ENCODE results near the gene RAG1. TPM values are rescaled to one million over a fixed set of nuclear protein-coding genes. Genes with fewer than 3 reads are reported as not detected.
"Not testable (repeated sequence)": the region's sequence is repeated elsewhere in the genome, so short reads cannot be mapped to it uniquely, and the experiment has no call there.

The RAG1 gene
- 1.0 and 1.3 TPM in 2 replicates for total RNA-seq

- DNase-seq, result no peak
Observed at GRCh38 chr11:36567694-36568093, at the start of gene RAG1. Gene RAG1 (plus strand): TSS chr11:36568007. CDS start chr11:36573305, 5,298 bp downstream.

- no peak for DNase-seq
Observed at GRCh38 chr11:36530840-36531239, 37.0 kb upstream of the RAG1 start.

DNA sequence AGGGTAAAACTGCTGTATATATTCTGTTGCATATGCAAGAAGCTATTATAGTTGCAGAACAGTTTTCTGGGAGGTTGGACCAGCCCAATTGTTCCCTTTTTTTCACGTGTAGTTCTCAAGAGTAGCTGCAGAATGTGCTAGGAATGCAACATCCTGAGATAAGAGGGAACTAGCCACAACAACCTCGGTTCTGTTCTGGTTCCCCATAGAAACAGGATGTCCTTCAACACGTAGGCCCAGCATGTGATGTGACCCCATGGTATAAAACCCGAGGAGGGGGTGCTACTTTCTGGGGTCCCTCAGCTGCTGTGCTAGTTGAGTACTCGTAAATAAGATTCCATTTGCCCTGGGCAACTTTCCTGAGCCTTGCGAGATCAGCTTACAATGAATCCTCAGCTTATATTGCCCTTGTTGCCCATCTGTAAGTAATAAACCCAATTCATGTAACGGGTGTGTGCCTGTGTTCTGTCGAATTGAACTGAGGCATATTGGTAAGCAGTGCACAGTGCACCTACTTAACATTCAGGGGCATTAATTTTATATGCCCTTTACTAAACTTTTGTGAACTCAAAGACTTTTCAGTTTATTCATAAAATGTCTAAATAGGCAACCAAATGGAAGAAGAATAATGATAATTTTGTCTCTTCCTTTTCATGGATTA, 34.7 kb upstream of the RAG1 start:
- no peak for DNase-seq

- no peak for DNase-seq
Observed at GRCh38 chr11:36534276-36534840, 33.4 kb upstream of the RAG1 start.

DNA sequence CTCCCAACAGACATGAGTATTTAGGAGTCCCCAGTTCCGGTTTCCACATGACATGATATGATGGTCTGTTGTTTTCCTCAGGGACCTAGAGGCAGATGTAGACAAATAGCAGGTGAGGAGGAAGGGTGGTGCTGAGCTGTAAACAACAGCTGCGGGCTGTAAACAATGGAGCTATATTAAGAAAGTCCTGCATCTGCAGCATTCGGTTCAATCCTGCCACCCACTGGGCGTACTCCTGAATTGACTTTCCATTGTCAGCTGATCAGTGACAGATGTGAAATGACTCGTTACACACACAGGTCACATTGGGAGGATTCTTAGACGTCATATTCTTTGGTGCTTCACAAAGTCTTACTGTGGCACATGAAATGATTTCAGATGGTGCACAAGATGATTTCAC, 26.8 kb upstream of the RAG1 start:
- peak; percentile 79 for DNase-seq

DNA sequence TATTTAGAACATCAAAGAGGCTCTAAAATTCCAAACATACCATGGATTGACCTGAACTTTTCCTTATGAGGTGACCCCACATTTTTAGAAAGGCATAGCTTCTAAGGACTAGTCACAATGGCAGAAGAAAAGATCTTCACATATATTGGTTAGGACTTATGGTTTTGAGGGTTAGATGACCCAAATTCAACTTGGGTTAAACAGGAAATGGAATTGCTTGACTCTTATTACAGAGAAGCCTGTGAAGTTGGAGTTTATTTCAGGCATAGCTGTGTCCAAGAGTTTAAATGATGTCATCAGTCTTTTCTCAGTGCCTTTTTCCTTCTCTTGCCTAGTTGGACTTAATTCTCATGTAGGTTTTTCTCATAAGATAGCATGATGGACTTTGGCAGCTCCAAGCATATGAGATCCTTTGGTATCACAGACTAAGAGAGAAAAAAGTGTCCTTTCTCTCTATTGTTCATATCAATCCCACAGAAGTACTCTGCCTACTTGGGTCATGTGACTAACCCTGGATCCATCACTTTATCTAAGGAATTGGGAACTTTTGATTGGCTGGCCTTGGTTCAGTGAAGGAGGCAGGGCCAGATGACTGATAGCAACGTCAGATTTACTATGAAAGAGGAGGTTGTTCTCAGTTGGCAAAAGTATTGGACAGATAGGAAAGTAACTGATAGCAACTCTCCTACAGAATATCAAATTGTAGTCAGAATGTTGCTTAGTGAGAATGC, 17.3 kb upstream of the RAG1 start:
- DNase-seq, result no peak

- not testable (repeated sequence) for DNase-seq
Observed at GRCh38 chr11:36557390-36557789, 10.4 kb upstream of the RAG1 start.

GRCh38 chr11:36557991-36558390, 9.8 kb upstream of the RAG1 start:
- no peak for DNase-seq

DNA sequence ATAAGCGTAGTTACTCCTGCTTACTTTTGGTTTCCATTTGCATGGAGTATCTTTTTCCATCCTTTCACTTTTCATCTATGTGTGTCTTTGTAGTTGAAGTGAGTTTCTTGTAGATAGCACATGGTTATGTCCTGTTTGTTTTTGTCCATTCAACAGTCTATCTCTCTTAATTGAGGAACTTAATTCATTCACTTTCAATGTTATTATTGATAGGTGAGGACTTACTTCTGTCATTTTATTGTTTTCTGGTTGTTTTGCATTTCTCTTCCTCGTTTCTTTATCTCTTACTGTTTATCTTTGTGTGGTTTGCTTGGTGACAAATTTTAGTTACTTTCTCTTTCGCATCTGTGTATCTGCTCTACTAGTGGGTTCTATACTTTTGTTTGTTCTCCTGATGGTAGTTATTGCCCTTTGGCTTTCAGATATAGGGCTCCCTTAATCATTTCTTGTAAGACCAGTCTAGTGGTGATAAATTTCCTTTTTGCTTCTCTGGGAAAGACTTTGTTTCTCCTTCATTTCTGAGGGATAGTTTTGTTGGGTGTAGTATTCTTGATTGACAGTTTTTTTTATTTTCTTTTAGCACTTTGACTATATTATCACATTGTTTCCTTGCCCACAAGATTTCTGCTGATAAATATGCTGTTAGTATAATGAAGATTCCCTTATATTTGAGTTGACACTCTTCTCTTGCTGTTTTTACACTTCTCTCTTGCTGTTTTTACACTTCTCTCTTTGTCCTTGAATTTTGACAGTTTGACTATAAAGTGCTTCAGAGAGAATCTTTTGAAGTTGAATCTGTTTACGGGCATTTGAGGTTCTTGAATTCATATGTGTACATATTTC, 9.0 kb upstream of the RAG1 start:
- no peak for DNase-seq

DNA sequence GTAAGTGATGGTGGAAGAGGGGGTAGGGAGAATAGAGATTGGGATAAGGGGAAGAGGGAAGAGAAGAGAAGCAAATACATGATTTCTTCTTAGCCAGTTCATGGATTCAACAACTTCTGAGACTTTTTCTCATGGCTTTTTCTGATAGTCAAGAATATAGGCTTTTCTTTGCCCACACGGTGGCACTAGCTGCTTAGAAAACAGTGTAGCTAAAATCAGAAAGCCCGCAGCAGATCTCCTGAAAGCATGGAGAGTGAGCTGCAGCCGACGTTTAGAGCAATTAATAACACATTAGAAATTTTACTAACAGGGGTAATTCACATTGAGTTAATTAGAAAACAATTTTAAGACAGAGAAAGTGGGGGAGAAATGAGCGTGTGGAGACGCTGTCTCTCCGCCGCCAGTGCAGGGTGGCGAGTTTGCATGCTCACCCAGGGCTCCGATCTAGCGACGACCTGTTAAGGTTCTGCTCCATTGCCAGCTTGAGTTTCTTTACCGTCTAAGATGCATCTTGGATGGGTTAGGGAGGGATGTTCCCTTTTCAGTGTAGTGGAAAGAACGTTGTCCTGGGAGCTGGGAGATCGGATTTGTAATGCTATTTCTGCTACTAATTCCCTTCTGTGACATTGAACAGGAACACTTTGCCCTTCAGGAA, 3.3 kb upstream of the RAG1 start:
- peak; percentile 73 for DNase-seq

DNA sequence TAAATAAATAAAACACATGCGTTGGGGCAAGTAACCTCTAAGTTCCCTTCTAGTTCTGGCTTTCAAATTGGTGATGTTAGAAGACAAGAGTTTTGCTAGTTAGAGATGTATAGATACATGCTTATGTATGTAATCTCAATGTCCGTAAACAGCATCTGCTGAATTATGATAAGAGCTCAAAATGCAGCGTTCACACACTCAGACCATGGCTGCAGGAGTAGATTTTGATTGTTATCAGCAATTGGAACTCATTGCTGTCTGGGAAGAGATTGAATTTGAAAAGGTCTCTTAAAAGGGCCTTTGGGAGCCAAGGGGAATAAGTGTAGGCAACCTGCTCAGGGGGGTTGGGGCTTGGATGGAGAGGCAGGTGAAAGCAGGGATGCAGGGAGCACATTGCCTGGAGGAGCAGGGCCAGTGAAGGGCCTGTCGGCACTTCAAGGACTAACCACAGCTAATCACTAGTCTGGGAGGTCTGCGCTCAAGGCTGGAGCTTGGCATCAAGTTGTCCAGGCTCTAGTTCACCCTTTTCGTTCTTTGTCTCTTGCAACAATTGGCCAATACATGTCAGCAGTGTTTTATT, 2.7 kb upstream of the RAG1 start:
- DNase-seq, result no peak

GRCh38 chr11:36566407-36567053, 1.3 kb upstream of the RAG1 start:
- no peak for DNase-seq

DNA sequence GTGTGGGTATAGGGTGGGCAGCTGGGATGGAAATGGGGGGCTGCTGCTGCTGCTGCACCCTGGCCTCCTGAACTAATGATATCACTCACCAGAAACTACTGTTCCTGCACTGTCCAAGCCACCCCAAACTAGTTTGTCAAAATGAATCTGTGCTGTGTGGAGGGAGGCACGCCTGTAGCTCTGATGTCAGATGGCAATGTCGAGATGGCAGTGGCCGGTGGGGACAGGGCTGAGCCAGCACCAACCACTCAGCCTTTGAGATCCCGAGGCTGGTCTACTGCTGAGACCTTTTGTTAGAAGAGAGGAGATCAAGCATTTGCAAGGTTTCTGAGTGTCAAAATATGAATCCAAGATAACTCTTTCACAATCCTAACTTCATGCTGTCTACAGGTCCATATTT, 1.3 kb downstream of the RAG1 start:
- no peak for DNase-seq

GRCh38 chr11:36574486-36574885, 6.7 kb downstream of the RAG1 start:
- no peak for DNase-seq

GRCh38 chr11:36577373-36577772, 9.6 kb downstream of the RAG1 start:
- no peak for DNase-seq

- DNase-seq, result no peak
Observed at GRCh38 chr11:36577859-36578258, 10.1 kb downstream of the RAG1 start.

DNA sequence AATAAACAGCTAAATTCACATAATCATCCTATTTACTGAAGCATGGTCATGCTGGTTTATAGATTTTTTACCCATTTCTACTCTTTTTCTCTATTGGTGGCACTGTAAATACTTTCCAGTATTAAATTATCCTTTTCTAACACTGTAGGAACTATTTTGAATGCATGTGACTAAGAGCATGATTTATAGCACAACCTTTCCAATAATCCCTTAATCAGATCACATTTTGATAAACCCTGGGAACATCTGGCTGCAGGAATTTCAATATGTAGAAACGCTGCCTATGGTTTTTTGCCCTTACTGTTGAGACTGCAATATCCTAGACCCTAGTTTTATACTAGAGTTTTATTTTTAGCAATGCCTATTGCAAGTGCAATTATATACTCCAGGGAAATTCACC, 10.7 kb downstream of the RAG1 start:
- no peak for DNase-seq

GRCh38 chr11:36581536-36581935, 13.7 kb downstream of the RAG1 start:
- DNase-seq, result no peak

- DNase-seq, result no peak
Observed at GRCh38 chr11:36583667-36584066, 15.9 kb downstream of the RAG1 start.

- DNase-seq, result no peak
Observed at GRCh38 chr11:36586543-36586942, 18.7 kb downstream of the RAG1 start.

DNA sequence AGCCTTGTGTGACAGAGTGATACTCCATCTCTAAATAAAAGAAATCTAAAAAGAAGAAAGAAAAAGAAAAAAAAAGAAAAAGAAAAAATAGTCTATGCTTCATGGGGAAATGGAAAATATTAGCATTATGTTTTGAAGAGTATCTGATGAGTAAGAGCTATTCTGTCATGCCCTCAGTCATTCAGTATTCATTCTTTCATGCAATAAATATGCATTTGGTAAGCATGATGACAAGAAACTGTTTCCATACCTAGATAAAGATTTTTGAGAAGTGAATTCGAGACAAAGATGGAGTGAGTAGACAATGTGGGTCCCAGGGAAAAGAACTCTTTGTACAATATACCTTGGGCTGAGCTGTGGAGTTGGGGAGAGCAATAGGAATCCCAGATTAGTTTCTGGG, 20.3 kb downstream of the RAG1 start:
- DNase-seq, result no peak

- DNase-seq, result no peak
Observed at GRCh38 chr11:36590513-36590912, 22.7 kb downstream of the RAG1 start.

Measured in dermis blood vessel endothelial cell (primary cell).